Rectal smooth muscle tissue (tissue), 1 donor: ENCODE data around the gene ABCB11.
A peak's percentile ranks its signal among the peaks of the same experiment; 100 is the strongest.

ENCODE experiments used
- H3K27ac ChIP-seq: one replicate; pipeline ENCODE4 v1.7.0; 2013; ENCODE audit warnings: low read depth, low read length, inconsistent platforms
- H3K27me3 ChIP-seq: one replicate; pipeline ENCODE4 v1.7.0; 2013; ENCODE audit warnings: low read length; ENCODE audit not compliant: control insufficient read depth, insufficient read depth
- H3K36me3 ChIP-seq: one replicate; pipeline ENCODE4 v1.7.0; 2013; ENCODE audit warnings: low read length; ENCODE audit not compliant: control insufficient read depth, insufficient read depth
- H3K4me1 ChIP-seq: one replicate; pipeline ENCODE4 v1.7.0; 2013; ENCODE audit warnings: low read length; ENCODE audit not compliant: control insufficient read depth, insufficient read depth
- H3K4me3 ChIP-seq: one replicate; pipeline ENCODE4 v1.7.0; 2013; ENCODE audit warnings: low read length
- H3K9ac ChIP-seq: one replicate; pipeline ENCODE4 v1.7.0; 2013; ENCODE audit warnings: low read length

ABCB11 gene

DNA sequence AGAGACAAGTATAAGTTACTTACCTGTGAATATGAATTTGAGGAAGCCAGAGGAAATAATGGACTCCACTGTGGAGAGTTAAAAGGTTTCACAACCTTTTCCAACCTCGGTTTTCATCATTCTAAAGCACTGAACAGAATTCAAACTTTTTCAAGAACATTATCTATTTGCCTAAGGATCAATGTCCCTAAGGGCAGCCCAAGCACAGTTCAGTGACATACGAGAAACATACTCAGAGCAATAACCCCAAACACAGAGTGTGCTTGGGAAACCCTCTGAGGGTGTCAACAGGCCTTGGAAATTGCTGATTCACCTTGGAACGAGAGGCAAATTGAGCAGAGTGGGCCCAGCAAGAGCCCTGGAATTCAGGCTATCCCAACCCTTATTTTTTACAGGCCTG lies at the start of gene ABCB11:
ABCB11 (minus strand) TSS at position 123 of the 400 bp plus-strand sequence. CDS start 13,199 bp downstream, outside the sequence.
- Histone ChIP-seq H3K27ac (no peak within 1 kb of the TSS), H3K4me3 (no peak within 1 kb of the TSS), H3K36me3 (no peaks in the 10 kb centered on the region), H3K27me3 (no peaks in the 10 kb centered on the region), H3K9ac (no peak within 1 kb of the TSS), H3K4me1 (no peaks in the 10 kb centered on the region)

DNA sequence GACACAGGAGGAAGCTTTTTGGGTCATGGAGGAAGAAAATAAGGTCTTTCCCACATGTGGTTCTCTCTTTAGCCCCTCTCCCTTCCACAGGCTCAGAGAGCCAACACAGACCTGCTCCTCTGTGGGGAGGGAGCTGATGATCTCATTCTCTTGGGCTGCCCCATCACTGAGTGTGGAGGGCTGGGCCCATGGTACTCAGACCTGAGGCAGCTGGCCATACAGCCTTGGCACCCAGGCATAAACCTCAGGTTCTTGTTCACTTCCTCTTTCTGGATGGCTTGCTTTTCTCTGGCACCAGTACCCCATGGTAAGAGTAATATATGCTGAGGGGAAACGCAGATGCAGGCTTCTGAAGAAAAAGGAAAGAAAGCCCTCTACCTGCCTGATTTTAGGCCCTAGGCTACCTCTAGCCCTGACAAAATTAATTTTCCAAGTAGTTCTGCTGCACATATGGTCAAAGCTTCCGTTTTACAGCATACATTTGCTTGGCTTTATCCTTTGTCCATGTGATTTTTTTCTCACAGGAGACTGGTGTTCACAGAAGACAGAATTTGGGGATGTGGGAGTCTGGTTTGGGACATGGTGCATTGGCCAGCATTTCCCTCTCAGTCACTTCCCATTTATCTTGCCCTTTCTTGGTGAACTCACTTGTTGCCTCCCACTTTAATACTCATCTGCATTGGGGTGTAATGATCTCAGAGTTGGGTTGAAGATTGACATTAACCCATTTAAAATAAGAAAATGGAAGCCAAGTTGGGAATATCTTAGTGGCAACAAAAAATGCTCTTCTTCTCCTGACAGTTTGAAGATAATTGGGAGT lies 49.3 kb upstream of the ABCB11 start:
- Histone ChIP-seq H3K4me1 (no peaks in the 10 kb centered on the region), H3K27ac (no peak overlapping the region), H3K4me3 (no peak overlapping the region), H3K36me3 (no peaks in the 10 kb centered on the region), H3K9ac (no peak overlapping the region), H3K27me3 (no peaks in the 10 kb centered on the region)

DNA sequence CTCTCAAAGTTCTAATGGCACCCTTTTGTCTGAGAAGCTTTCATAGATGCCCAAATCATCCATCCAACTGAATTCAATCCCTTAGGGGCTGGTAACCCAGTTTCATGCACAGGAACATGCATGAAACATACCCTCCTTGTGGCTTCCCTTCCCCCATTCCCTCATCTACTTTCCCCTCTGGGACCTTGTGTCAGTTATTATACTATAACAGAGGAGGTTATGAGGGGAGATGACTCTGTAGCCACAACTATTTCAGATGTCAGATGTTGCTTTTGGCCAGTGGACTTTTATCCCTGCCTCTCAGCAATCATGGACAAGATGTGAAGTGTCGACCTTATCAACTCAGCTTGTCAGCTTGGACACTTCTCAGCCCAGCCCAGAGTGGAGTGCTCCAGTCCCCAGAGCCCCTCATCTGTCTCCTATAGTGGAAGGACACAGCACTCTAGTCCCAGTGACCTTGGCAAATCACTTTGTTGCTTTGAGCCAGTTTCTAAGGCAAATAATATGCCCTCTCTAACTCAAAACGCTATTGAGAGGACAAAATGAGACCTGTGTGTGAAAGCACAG lies 46.6 kb upstream of the ABCB11 start:
- Histone ChIP-seq H3K9ac (no peak overlapping the region), H3K27ac (no peak overlapping the region), H3K27me3 (no peaks in the 10 kb centered on the region), H3K36me3 (no peaks in the 10 kb centered on the region), H3K4me1 (no peaks in the 10 kb centered on the region), H3K4me3 (no peak overlapping the region)

DNA sequence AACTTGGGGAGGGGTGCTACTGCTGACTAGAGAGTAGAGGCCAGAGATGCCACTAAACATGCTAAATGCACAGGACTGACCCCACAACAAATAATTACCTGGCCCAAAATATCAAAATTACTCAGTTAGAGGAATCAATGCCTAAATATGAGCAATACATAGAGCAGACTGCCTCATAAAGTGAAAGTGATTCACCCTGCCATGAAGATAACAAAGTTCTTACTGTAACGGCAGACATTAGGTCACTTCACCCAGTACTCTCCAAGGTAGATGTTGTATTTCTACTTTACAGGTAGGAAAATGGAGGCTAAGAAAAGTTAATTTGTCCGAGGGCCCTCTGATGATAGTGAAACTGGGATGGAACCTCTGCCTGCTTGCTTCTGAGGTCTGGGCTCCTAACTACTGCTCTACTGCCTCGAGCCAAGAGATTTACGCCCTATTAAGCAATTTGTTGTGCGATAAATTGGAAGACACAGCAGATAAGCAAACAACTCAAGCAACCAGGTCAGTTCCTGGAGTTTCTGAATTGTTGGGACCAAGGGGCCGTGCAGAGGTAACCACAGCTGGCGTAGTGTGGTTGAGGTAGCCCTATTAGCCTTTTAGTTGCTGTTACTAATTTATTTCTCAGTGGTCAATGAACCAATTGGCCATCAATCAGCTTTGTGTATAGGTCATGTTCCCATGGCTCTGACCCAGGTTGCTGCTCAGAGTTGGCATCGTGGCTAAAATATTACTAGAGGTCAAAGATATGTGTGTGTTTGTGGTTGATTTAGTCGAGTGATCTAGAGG lies 43.0 kb upstream of the ABCB11 start:
- Histone ChIP-seq H3K4me3 (no peak overlapping the region), H3K27me3 (no peaks in the 10 kb centered on the region), H3K4me1 (no peaks in the 10 kb centered on the region), H3K27ac (no peak overlapping the region), H3K9ac (no peak overlapping the region), H3K36me3 (no peaks in the 10 kb centered on the region)

DNA sequence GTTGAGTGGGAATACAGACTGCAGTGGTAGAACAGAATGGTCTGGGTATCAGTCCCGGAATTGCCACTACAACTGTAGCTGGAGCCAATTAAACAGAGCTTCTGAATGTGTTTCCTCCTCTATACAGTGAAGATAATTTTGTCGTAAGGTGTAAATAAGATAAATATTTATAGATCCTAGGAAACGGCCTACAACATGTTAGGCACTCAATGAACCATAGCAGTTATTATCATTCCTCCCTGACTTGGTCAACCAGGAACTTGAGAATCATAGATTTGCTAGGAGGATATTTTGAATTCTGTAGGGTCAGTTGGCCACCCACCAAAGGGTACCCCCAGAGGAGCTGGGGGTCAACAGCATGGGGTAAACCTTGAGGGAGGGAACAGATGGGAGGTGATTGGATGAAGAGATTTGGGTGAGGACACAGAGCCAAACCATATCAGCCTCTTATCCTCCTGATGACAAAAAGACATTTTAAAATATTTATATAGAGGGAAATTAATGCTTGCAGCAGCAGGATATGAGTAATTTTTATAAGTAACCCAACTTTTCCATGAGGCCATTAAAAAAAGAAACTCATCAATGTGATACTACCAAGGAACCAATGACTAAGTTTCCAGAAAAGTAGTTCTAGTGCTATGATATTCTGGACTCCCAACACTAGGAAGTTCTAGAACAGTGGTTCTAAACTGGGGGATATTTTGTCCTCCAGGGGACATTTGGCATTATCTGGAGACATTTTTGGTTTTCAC lies 42.3 kb upstream of the ABCB11 start:
- Histone ChIP-seq H3K36me3 (no peaks in the 10 kb centered on the region), H3K4me3 (no peak overlapping the region), H3K27me3 (no peaks in the 10 kb centered on the region), H3K4me1 (no peaks in the 10 kb centered on the region), H3K27ac (no peak overlapping the region), H3K9ac (no peak overlapping the region)

DNA sequence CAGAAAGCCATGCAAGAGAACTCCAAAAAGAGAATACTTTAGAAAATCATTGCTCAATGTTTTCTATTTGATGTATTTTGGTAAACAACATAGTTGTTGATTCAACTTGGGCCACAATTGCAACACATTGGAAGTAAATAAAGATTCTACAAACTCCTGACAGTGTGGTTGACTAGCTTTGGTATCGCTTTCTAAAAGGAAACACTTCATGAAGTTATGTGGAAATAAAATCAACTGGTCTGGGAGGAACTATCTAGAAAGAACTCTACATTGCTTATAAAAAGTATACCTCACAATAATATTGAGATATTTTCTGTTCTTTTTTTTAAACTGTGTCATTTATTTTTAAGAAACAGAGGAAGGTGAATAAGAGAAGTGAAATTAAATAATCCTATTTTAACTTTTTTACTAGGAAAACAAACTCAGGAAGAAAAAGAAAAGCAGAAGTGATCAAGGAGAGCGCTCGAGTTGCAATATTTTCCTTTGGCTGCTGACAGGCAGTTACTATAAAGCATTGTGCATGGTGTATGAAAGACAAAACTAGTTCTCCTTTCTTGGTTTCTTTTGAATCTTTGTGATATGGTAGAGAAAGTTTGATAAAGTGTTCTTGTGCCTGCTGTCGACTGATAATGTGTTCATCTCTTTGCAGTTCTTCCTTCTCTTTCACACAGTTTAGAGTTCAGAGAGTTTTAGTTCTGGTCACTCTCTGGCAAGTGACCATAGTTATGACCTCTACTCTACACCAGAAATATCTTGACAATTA lies 41.2 kb upstream of the ABCB11 start:
- no peak overlapping the region for H3K27ac ChIP-seq
- H3K9ac ChIP-seq, result no peak overlapping the region
- no peaks in the 10 kb centered on the region for H3K36me3 ChIP-seq
- H3K4me3 ChIP-seq, result no peak overlapping the region
- H3K4me1 ChIP-seq, result no peaks in the 10 kb centered on the region
- no peaks in the 10 kb centered on the region for H3K27me3 ChIP-seq

DNA sequence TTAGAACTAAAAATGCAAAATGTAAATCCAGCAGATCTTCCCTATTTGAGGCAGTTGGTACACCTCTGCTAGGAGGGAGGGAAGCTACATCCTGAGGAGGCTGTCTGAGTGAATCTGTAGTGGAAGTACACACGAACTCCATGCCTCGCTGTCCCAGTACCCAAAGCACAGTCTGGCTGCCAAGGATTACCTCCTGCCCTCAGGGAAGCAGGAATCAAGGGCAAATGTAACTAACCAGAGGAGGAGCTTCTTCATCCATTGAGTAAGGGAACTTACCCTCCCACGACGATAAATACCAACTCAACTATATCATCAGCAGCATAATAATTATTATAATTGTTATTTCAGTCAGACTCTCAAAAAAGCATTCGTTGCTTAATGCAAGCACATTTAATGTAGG lies 40.3 kb upstream of the ABCB11 start:
- Histone ChIP-seq H3K4me1 (no peaks in the 10 kb centered on the region), H3K27me3 (no peaks in the 10 kb centered on the region), H3K36me3 (no peaks in the 10 kb centered on the region), H3K27ac (no peak overlapping the region), H3K4me3 (no peak overlapping the region), H3K9ac (no peak overlapping the region)

DNA sequence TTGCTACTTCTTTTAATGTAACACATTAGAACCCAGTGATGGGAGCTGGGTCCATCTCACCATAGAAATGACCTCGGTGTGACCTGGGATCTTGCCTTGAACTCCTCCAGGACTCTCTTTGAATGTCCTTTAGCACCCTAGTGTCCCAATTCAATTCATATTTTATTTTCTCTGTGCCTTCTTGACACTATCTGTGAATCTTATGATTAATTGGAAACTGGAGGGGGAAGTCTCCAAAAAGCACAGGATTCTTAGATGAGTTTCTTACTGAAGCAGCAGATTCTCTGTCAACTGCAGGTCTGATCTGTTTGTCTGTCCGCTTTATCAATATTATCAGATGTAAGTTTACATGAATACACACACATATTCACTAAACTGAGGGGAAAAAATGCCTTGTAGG lies 38.7 kb upstream of the ABCB11 start:
- Histone ChIP-seq H3K4me3 (peak overlapping the region; percentile 42), H3K27me3 (no peaks in the 10 kb centered on the region), H3K9ac (no peak overlapping the region), H3K4me1 (no peaks in the 10 kb centered on the region), H3K36me3 (no peaks in the 10 kb centered on the region), H3K27ac (no peak overlapping the region)

DNA sequence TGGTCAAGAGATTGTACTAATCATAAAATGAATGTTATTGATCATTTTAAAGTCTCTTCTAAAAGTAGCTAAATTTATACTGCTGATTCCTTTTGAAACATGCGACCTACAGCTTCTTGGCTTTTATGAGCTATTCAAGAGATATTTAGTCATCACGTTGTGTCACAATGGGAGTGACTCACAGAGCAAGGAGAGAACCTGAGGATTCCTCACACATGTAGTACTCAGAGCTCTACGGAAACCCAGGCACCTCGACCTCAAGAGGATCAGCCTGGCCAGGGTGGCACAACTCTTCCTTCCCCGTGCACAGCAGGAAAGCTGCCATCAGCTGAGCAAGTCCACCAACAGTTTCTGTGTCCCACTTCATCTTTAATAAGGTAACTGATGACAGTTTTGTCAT lies 38.2 kb upstream of the ABCB11 start, which contains the start of gene DHRS9:
DHRS9 (plus strand) TSS at position 223 of the 400 bp plus-strand sequence. CDS start 12,019 bp downstream, outside the sequence.
- no peak within 1 kb of the TSS for H3K9ac ChIP-seq
- no peaks in the 10 kb centered on the region for H3K36me3 ChIP-seq
- peak within 1 kb of the TSS; percentile 42 for H3K4me3 ChIP-seq
- H3K27me3 ChIP-seq, result no peaks in the 10 kb centered on the region
- no peaks in the 10 kb centered on the region for H3K4me1 ChIP-seq
- H3K27ac ChIP-seq, result no peak within 1 kb of the TSS

DNA sequence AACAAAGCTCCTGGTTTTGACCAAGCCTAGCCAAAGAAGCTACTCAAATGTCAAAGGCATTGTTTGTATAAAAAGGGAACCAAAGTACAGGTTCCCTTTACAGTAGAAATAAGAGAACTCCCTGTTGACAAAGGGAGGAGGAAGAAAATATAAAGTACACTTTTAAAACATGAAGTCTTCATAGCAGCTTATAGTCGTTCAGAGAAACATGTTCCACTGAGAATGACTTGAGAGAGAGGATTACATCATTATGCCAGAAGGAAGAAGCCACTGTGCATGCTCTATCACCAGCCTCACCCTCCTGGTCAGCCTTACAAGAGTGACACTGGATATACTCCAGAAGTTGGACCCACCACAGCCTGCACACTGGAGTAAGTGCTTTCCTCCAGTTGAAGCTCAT lies 35.8 kb upstream of the ABCB11 start:
- no peaks in the 10 kb centered on the region for H3K4me1 ChIP-seq
- no peak overlapping the region for H3K27ac ChIP-seq
- no peak overlapping the region for H3K9ac ChIP-seq
- H3K36me3 ChIP-seq, result no peaks in the 10 kb centered on the region
- no peak overlapping the region for H3K4me3 ChIP-seq
- no peaks in the 10 kb centered on the region for H3K27me3 ChIP-seq

DNA sequence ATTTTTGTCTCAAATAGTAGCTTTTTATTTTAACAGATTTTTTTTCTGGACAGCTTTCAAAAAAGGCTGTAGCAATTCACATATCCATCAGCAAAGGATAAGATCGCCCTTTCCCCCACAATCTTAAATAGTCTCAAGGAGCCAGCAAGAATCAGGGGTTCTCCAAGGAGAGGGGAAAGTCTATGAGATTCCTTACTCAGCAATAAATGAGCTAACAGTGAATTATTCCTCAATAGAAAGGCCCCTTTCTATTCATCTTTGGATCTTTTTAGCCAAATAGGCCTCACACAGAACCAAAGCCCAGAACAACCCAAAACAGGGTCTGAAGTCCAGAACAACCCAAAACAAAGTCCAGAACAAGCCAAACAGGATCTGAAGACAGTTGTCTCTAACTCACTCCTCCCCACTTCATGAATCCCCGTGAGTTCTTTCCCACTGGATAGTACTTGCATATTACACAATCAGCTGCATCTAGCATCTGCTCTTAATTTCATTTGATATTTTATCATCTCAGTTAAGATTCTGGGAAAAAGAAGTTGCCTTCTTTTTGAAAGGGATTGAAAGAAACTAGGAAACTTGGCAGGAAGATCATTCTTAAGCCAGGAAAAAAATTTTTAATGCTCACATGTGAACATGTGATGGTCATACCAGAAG lies 34.9 kb upstream of the ABCB11 start:
- no peak overlapping the region for H3K4me3 ChIP-seq
- H3K9ac ChIP-seq, result no peak overlapping the region
- H3K27me3 ChIP-seq, result no peaks in the 10 kb centered on the region
- H3K36me3 ChIP-seq, result no peaks in the 10 kb centered on the region
- H3K27ac ChIP-seq, result no peak overlapping the region
- no peaks in the 10 kb centered on the region for H3K4me1 ChIP-seq
